NCI-H510A (cell line): ENCODE measurements around the gene RSPH1.
A peak's percentile ranks its signal among the peaks of the same experiment; 100 is the strongest.

Experiments
- DNase-seq: peaks from one replicate; lab custom pipeline; 2025; lab: John Stamatoyannopoulos, UW

Gene RSPH1

DNA sequence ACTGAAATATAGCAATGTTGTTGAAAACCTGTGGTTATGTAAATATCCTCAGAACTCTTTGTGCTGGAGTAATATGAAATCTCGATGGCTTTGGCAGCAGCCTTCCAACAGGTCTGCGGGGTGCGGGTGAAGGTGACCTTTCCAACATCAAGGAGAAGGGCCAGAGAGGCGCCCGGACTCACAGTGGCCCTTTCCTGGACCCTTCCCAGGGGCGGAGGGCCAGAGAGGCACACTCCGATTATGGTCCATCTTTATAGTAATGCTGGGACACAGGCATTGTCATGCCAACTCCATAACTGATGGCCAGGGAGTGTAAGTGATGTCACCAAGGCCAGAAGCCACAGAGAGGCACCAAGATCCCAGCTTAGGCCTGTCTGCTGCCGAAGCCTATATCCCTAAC, 35.7 kb upstream of the RSPH1 start:
- DNase-seq, result no peak

DNA sequence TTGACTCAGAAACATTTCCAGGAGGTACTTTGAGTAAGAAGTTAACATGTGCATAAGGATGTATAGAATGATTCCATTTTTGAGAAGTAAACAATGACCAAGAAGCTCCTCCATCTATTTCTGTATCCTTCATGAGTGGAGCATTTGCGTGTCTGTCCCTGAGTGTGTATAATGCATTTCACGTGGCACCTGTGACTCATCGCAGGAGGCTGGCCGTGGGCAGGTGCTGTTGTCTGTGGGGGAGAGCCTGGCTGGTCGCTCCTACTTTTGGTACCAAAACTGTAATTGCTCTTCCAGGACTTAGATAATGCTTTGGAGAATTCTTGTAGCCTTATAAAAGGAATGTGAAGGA, 34.1 kb upstream of the RSPH1 start:
- no peak for DNase-seq

DNA sequence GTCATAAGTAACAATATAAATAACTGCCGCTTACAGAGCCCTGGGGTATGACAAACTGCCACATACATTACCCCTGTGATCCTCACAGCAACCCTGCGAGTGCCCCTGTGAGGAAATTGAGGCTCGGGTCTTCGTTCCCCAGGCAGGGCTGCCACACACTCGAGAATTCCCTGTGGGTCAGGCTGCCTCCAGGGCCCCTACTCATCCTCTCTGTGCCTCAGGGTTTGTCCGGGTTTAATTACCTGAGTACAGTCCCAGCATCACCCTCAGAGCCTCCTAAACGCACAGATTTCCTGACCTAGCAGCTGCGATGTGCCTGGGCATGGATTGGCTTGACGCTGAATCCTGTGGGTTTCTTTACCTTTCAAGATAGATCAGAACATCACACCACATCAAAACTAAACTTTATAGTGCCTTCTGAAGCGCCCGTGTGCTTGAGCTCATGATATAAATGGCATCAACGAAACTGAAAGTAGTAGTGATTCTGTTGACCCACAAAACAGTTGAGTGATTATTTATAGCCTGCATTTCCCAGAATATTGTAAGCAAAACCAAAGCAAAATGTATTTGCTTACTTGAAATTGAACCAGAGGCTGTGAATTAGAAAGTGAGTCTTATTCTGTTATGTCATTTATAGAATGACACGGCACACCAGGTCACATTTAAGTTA, 31.6 kb upstream of the RSPH1 start:
- no peak for DNase-seq

DNA sequence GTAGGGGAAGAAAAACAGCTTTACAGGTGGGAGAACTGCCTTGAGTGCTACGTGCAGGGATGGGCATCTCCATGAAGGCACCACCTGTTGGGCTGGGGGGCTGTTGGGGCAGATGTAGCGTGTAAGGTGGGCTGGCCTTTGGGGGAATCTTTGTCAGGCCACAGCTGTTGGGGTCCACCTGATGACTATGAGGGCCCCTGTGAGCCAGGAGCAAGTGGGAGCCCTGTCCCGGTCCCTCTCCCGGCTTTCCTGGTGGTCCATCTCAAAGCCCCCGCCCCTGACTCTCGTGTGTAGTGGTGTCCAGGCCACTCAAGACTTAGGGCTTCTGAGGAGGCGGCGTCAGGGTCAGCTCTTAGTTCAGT, 31.1 kb upstream of the RSPH1 start:
- no peak for DNase-seq

DNA sequence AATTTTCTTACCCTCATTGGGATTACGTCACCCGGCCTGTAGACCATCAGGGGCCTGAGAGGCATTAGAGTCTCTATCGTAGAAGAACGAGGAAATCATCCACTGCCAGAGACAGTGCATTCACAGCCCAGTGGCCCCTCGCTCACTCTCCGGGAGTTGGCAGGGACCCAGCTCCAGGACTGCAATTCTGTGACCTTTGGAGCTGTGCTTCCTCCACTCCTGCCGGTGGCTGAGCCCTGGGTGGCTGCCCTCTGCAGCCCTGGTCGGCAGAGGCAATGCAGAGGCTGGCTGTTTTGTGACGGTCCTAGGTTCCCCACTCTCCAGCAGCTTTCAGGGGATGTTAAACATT, 30.3 kb upstream of the RSPH1 start:
- no peak for DNase-seq

DNA sequence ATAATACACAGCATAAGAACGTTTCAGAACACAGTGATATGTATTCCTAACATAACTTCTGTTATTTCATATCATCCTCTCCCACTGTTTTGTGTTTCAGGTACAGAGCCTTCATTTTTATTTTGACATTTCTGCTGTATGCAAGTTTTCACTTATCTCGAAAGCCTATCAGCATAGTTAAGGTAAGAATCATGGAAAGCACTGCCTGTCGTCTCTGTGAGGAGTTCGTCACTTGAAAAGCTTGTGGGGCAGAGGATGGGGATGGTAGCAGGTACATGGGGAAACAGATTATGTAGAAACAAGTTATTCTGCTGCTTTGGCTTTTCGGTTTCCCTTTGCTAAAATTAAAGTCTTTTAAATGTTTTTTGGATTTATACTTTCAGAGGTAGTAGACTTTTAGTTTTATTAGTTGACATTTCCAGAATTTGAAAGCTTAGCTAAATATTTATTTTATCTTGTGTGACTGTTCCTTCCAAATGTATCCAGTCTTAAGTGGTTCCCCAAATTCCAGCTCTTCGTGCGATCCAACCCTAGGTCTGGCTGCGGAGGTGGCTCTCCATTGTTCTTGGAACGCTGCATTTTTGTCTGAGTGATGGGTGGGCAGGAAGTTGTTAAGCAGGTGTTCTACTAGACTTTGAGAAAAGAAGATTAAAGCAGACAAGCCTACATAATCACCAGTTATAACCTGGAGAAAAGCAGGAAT, 29.8 kb upstream of the RSPH1 start:
- no peak for DNase-seq

DNA sequence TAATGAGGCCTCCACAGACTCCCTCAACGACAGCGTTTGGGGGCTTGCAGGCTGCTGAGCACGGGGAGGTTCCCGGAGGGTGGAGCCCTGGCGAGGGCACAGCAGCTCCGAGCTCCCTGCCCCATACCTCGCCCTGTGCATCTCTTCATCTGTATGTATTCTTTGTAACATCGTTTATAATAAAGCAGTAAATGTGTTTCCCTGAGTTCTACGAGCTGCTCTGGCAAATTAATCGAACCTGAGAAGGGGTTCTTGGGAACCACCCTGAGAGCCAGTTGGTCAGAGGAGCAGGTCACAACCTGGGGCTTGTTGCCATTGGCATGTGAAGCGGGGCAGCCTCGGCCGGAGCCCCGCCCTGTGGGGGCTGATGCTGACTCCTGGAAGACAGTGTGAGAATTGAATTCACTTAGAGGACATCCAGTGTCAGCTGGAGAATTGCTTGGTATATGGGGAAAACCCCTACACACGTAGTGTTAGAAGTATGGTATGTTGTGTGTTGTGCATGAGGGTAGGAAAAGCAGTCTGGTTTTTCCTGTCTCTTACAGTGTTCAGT, 29.1 kb upstream of the RSPH1 start:
- DNase-seq, result no peak

DNA sequence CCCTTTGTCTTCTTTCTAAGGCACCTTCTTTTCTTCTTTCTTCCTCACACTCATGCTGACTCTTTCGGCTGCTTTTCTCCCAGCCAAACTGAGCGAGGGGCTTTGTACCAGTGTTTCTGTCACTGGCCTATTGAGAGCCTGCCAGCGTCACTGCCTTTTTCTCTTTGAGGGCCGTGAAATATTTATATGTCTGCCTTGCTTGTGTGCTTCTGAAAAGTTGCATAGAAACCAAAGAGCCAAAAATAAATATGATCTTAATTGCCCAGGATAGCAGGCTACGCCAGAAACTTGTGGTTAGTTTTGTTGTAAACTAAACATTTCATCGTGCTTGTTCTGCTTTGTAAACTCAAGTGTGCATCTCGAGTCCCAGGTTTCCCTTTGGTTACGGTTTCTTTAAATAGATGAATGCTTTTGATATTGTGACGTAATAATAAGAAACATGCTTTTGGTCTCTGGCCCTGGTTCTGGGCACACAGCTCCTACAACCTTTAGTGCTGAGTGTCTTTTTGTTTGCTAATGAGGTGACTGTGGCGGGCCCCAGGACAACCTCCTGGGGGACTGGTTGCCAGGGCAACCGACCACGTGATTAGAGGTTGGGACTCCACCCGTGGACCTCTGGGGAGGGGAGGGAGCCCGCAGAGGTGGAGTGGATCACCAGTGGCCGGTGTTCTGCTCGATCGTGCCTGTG, 28.5 kb upstream of the RSPH1 start:
- no peak for DNase-seq

DNA sequence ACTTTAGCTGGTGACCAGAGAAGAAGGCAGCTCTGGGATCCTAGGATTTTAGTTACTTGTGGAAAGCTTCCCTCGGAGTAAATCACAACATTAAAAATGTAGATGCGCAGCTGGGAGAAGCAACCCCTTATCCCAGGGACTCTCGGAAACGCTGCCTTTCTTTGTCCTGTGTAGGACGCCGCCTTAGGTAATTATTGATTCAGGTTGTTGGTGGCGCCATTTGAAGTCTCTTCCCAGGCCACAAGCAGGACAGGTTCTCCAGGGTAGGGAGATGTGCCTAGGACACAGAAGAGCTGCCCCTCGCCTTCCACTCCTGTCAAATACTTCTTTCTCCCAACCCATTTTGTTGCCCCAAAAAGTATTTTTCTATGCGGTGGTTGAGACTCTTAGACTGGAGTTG, 27.9 kb upstream of the RSPH1 start:
- DNase-seq, result no peak

DNA sequence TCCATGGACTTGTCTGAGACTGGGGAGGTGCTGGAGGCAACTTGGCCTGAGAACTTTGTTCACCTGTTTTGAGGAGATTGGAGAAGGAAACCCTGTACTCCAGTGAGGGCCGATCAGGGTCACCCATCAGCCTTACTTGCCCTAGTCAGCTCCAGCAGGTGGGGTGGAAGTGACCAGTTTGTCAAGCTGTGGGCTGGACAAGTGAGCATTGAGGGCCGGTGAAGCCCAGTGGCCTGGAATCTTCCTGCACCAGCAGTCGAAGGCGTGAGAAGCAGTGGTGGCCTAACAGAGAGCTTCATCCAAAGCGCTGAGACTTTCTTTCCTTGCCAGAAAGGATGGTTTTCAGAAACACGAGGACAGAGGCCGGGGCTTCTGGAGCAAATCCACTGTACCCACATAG, 27.2 kb upstream of the RSPH1 start:
- DNase-seq, result no peak

DNA sequence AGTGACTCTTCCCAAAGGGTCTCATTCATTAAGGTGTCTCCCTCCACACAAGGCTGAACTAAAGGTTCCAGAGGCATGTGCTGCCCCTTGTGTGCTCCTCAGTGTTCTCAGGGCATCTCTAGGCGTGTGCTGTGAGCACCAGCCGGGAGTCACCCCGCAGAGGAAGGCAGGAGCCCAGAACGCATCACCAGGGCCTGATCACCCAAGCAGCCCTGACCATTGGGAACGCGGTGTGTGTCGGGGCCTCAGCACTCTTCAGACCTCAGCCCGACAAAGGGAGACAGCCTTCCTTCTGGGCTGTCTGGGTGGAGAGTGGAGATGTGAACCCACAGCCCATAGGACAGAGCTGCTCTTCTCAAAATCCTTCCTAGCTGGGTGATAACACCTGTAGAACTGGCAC, 26.7 kb upstream of the RSPH1 start:
- no peak for DNase-seq

DNA sequence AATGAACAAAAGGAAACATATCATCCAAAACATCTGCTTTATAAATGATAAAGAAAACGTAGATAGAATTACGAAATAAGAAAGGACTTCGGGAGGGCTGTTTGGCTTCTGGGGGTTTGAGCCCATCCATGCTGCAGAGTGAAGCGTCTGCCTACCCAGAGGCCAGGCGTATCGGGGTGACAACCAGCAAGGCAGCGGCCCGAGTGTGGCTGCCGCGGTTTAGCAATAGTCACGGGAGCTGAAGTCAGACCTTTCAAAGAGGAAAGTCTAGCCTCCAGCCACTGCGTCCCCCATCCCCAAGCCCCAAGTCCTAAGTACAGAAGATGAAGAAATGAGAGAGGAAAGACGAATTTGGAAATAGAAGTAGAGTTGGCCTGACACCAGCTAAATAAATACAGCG, 26.2 kb upstream of the RSPH1 start:
- DNase-seq, result no peak

DNA sequence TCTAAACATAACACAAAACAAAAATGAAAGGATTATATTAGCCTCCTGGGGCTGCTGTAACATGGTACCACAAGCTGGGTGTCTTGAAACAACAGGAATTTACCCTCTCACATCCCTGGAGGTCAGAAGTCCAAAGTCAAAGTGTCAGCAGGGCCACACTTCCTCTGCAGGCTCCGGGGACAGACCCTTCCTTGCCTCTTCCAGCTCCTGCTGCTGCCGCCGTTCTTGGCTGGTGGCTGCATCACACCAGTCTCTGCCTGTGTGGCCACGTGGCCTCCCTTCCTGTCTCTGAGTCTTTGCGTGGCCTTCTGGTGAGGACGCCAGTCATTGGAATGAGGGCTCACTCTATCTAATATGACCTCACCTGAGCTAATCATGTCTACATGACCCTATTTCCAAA, 25.8 kb upstream of the RSPH1 start:
- no peak for DNase-seq

DNA sequence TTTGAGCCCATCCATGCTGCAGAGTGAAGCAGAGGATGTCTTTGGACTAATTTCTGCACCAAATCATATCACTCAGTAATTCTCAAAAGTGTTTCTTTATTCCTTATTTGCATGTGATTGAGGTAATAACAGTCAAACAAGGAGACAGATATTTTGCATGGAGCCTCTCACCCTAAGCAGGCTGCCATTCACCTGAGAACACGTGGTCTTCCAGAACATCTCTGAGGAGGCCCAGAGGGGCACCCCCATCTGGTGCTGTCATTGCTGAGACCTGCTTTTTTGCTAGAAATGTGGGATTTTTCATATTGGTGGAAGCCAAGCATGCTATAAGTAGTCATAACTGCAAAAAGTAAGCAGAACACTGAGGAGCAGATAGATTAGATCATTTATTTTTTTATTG, 25.4 kb upstream of the RSPH1 start:
- no peak for DNase-seq

DNA sequence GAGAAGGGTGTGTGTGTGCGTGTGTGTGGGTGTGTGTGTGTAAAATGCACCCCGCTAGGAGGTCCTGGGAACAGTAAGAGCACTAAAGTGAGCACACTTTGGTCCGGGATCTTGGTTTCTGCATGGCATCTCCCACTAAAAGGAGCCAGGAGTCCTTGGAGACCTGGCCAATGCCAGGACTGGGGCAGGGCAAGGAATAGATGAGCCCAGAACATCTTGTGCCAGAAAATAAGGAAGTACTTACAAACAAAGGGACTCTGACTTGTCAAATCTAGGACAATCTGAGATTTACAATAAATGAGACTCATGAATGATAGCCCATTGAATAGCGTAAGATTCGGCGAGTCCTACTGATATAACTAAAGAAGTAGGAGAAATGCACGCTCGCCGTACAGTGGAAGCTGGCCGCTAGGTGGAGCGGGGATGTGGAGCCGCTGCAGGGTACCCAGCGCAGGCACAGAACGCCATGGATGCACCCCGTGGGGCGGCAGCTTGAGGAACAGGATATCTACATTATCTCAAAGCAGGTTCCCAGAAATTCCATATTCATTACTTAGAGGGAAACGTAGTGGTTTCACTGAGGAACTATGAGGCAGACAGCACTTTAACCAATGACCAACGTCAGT, 24.7 kb upstream of the RSPH1 start:
- no peak for DNase-seq

DNA sequence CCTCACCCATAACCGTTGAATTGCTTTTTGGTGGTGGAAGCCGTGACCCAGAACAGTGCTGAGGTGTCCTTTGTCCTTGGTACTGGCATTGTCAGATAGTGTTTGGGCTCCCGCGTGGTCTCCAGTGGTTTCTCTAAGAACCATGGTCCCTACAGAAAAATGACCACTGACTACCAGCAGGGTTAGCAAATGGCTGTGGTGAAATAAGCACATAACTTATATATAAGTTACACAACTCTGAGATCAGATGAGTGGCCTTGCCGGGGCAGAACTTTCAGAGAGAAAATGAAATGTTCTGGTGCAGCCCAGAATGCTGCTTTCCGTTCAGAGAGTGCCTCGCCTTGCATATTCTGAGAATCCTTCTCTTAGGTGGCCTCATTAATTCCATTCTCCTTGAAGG, 22.6 kb upstream of the RSPH1 start:
- no peak for DNase-seq

DNA sequence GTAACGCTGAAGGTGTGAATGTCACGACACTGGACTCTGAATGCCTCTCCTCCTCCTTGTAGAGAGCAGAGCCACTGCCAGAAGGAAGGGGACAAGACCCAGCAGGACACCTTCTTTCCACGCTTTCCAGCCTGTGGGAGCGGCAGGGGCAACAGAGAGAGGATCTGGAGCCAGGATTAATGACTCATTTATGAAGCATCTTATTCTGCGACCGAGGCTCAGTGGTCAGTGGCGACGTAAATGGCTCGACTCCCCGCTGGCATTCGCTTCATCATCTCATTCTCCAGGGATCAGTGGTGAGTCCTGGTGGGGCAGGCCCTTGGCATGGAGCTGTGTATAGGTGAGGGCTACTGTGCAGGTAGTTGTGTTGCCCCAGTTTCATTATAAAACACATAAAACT, 22.2 kb upstream of the RSPH1 start:
- DNase-seq, result no peak

DNA sequence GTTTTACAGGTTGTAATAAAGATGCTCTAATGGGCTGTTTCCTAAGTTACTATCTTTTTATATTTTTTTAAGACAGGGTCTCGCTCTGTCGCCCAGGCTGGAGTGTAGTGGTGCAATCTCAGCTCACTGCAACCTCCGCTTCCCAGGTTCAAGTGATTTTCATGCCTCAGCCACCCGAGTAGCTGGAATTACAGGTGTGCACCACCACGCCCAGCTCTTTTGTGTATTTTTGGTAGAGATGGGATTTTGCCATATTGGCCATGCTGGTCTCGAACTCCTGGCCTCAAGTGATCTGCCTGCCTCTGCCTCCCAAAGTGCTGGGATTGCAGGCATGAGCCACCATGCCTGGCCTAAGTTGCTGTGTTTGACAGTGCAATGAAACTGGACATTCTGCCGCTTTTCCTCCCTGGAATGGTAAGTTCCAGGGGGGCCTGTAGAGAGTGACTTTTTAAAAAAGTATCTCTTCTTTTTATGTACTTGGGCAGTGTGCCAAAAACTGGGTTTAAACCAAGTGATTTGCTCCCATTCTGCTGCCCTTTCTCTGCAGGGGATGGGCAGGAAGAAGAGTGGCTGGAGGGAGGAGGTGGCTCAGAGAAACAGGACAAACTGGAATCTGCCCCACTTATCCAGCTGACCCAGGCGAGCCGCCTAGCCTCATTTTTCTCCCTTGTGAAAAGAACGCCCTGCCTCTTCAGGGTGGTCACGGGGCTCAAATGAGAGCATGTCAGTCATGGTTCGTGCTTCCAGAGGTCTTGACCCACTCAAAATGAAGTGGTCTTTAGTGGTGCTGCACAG, 19.9 kb upstream of the RSPH1 start:
- DNase-seq, result peak; percentile 86

DNA sequence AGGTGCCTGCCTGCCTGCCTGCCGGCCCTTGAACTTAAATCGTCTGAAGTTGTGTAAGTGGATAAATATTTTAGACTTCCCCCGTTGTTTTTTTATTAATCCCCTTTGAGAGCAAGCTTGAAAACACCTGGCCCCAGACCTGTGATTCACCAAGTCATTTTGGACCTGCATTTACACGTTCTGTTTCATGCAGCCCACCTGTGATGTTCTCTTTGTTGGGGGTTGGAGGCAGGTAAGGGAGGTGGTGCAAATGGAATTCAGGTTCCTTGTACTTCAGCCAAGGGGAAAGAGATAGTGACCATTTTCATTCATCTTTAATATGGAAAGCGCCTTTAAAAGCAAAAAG, 18.8 kb upstream of the RSPH1 start:
- no peak for DNase-seq

DNA sequence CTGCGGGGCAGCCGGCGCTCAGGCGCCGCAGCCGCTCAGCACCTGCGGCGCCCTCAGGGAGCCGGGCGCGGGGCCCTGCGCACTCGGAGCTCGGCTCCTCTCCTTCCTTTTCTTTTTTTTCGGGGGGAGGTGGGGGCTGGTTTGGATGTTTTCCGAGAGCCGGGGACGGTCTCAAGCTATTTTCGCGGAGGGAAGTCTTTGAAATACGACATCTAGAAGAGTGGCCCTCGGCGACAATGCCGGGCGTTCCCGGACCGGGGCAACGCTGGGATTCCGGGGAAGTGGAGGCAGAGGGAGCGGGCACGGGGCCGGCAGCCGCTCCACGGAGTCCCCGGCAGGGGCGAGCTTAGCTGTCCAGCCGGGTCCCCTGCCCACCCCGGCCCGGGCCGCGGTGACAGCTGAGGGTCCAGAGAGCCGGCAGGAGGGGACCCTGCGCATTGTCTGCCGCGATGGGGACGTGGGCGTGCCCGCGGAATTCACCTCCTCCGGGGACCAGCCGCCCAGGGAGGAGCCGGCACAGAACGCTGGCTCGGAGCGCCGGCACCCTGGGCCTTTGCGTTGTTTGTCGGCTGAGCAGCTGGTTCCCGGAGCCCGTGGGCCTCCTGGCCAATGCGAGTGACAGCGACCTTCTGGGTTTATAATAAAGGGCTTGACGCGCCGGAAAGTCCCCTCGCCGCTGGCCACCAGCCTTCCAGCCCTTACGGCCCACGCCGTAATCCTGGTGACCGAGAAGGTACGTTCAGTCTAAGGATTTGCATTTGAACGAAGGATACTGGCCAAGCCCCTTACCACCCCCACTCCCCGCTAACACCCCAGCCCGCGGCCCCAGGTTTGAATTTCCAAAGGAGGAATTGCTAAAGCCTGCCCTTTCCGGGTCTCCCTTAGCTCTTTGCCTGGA, 18.2 kb upstream of the RSPH1 start:
- DNase-seq, result no peak
